Endothelial cell of hepatic sinusoid (primary cell): ENCODE results near the gene PCDHB5.
"Not testable (repeated sequence)": the region's sequence is repeated elsewhere in the genome, so short reads cannot be mapped to it uniquely, and the experiment has no call there.

Source experiments
- in situ Hi-C: cut with HindIII; loops from 2 replicates; pipeline ENCODE4 v1.10.0; 2017; ENCODE audit warnings: low sequenced_read_pairs

Gene PCDHB5

GRCh38 chr5:141135030-141135717, at the start of gene PCDHB5:
Gene PCDHB5, plus strand, starts transcription at chr5:141135206. Its CDS starts 229 bp downstream, at chr5:141135435.
- in situ Hi-C loops, result no loop called here

- in situ Hi-C loops, result no loop called here
Observed at GRCh38 chr5:141094481-141095262, 40.3 kb upstream of the PCDHB5 start, which contains the start of gene PCDHB2. Gene PCDHB2, plus strand, starts transcription at chr5:141094615. Its CDS starts 176 bp downstream, at chr5:141094791.

- in situ Hi-C loops, result no loop called here
Observed at GRCh38 chr5:141095263-141095641, 39.8 kb upstream of the PCDHB5 start.

GRCh38 chr5:141096181-141096580, 38.8 kb upstream of the PCDHB5 start:
- in situ Hi-C loops, result not testable (repeated sequence)

GRCh38 chr5:141096586-141096985, 38.4 kb upstream of the PCDHB5 start:
- in situ Hi-C loops, result not testable (repeated sequence)

GRCh38 chr5:141100243-141100805, 34.7 kb upstream of the PCDHB5 start, which contains the start of gene PCDHB3:
Gene PCDHB3, plus strand, starts transcription at chr5:141100473. Its CDS starts 177 bp downstream, at chr5:141100650.
- in situ Hi-C loops, result no loop called here

- in situ Hi-C loops, result no loop called here
Observed at GRCh38 chr5:141101059-141101458, 33.9 kb upstream of the PCDHB5 start.

- in situ Hi-C loops, result not testable (repeated sequence)
Observed at GRCh38 chr5:141102070-141102469, 32.9 kb upstream of the PCDHB5 start.

- in situ Hi-C loops, result not testable (repeated sequence)
Observed at GRCh38 chr5:141102471-141102870, 32.5 kb upstream of the PCDHB5 start.

GRCh38 chr5:141105350-141105749, 29.7 kb upstream of the PCDHB5 start:
- in situ Hi-C loops, result no loop called here

GRCh38 chr5:141119250-141119649, 15.8 kb upstream of the PCDHB5 start:
- in situ Hi-C loops, result no loop called here

GRCh38 chr5:141121563-141121962, 13.4 kb upstream of the PCDHB5 start, which contains the start of gene PCDHB4:
Gene PCDHB4, plus strand, starts transcription at chr5:141121818. Its CDS starts 181 bp downstream, at chr5:141121999.
- in situ Hi-C loops, result no loop called here

GRCh38 chr5:141121985-141122384, 13.0 kb upstream of the PCDHB5 start:
- in situ Hi-C loops, result no loop called here

- in situ Hi-C loops, result not testable (repeated sequence)
Observed at GRCh38 chr5:141123396-141124135, 11.4 kb upstream of the PCDHB5 start.

GRCh38 chr5:141127305-141127704, 7.7 kb upstream of the PCDHB5 start:
- in situ Hi-C loops, result no loop called here

GRCh38 chr5:141135718-141136266, 786 bp downstream of the PCDHB5 start:
- in situ Hi-C loops, result no loop called here

GRCh38 chr5:141137346-141137745, 2.3 kb downstream of the PCDHB5 start:
- in situ Hi-C loops, result not testable (repeated sequence)

- in situ Hi-C loops, result no loop called here
Observed at GRCh38 chr5:141149812-141150211, 14.8 kb downstream of the PCDHB5 start, which contains the start of gene PCDHB6. Gene PCDHB6, plus strand, starts transcription at chr5:141150057. Its CDS starts 201 bp downstream, at chr5:141150258.

GRCh38 chr5:141150224-141150992, 15.4 kb downstream of the PCDHB5 start:
- in situ Hi-C loops, result no loop called here

GRCh38 chr5:141150993-141151325, 16.0 kb downstream of the PCDHB5 start:
- in situ Hi-C loops, result no loop called here
